C1 segment of cervical spinal cord (tissue), 14 donors: ENCODE results near the gene S1PR3.

Experiments used
- DNase-seq, 14 donors: peaks; one replicate each; lab custom pipeline; 2025; lab: John Stamatoyannopoulos, UW

The S1PR3 gene

GRCh38 chr9:88968799-88969198 lies 22.5 kb upstream of the S1PR3 start:
- DNase-seq, result no peak

GRCh38 chr9:88969646-88970373 lies 21.5 kb upstream of the S1PR3 start:
- DNase-seq, result no peak

GRCh38 chr9:88971131-88971960 lies 19.9 kb upstream of the S1PR3 start:
- DNase-seq, result no peak

- no peak for DNase-seq
These were observed 18.9 kb upstream of the S1PR3 start for GRCh38 chr9:88972401-88972800.

- DNase-seq, result no peak
These were observed 17.8 kb upstream of the S1PR3 start for GRCh38 chr9:88973281-88974045.

GRCh38 chr9:88974641-88975040 lies 16.6 kb upstream of the S1PR3 start:
- DNase-seq, result no peak

- no peak for DNase-seq
These were observed 15.0 kb upstream of the S1PR3 start for GRCh38 chr9:88975966-88976889.

GRCh38 chr9:88976890-88977257 lies 14.4 kb upstream of the S1PR3 start:
- no peak for DNase-seq

- DNase-seq, result no peak
These were observed 13.2 kb upstream of the S1PR3 start for GRCh38 chr9:88978034-88978433.

- no peak for DNase-seq
These were observed 12.2 kb upstream of the S1PR3 start for GRCh38 chr9:88979021-88979420.

GRCh38 chr9:88979791-88980190 lies 11.5 kb upstream of the S1PR3 start:
- DNase-seq, result no peak

- DNase-seq, result no peak
These were observed 10.5 kb upstream of the S1PR3 start for GRCh38 chr9:88980740-88981203.

GRCh38 chr9:88983865-88984542 lies 7.3 kb upstream of the S1PR3 start:
- DNase-seq, result no peak

GRCh38 chr9:88984543-88984883 lies 6.8 kb upstream of the S1PR3 start:
- no peak for DNase-seq

- DNase-seq, result no peak
These were observed 5.7 kb upstream of the S1PR3 start for GRCh38 chr9:88985616-88986015.

- no peak for DNase-seq
These were observed 4.5 kb upstream of the S1PR3 start for GRCh38 chr9:88986776-88987175.

- DNase-seq, result no peak
These were observed 3.6 kb upstream of the S1PR3 start for GRCh38 chr9:88987661-88988060.

GRCh38 chr9:88988796-88989641 lies 2.2 kb upstream of the S1PR3 start:
- DNase-seq, result no peak

GRCh38 chr9:88990041-88990728 lies 1.1 kb upstream of the S1PR3 start:
- no peak for DNase-seq
